ENCODE data around the gene ANTXRL. TPM values are rescaled to one million over a fixed set of nuclear protein-coding genes. Genes with fewer than 3 reads are reported as not detected.
"Not testable (repeated sequence)": the region's sequence is repeated elsewhere in the genome, so short reads cannot be mapped to it uniquely, and the experiment has no call there.

ANTXRL gene
- total RNA-seq, 4 donors from 2014 or later: not detected

DNA sequence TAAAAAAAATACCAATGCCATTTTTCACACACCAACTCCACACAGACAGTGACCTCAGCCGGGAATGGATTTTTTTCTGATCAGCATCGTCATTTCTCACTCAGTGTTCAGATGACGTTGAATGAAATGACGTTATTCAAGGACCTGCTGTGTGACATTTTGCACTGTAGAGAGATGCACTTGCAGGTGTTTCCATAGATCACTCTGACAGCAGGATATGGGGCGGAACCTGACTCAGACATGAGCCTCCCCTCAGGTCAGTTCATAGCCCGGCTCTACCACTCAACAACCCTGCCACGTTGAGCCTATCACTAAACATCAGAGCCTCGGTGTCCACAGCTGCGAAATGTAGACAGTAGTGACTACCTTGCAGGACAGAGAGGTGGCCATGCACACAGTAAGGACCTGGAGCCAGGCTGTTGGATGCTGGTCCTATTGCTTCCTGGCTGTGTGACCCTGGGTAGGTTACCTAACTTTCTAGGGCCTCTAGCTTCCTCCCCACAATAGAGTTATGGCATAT is 41.4 kb upstream of the ANTXRL start:
- TF ChIP-seq, protein P1, sequence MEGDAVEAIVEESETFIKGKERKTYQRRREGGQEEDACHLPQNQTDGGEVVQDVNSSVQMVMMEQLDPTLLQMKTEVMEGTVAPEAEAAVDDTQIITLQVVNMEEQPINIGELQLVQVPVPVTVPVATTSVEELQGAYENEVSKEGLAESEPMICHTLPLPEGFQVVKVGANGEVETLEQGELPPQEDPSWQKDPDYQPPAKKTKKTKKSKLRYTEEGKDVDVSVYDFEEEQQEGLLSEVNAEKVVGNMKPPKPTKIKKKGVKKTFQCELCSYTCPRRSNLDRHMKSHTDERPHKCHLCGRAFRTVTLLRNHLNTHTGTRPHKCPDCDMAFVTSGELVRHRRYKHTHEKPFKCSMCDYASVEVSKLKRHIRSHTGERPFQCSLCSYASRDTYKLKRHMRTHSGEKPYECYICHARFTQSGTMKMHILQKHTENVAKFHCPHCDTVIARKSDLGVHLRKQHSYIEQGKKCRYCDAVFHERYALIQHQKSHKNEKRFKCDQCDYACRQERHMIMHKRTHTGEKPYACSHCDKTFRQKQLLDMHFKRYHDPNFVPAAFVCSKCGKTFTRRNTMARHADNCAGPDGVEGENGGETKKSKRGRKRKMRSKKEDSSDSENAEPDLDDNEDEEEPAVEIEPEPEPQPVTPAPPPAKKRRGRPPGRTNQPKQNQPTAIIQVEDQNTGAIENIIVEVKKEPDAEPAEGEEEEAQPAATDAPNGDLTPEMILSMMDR (IDR thresholded peaks at IDR 0.05): no peak
- no peak for TF ChIP-seq POLR2A (IDR thresholded peaks at IDR 0.05)
- 86 to 87% methylated on average over 7 to 9 of the region's 9 CpGs for WGBS, 2 donors
- no peak overlapping the region for H3K4me3 ChIP-seq (ENCODE audit: low read depth, poor library complexity, severe bottlenecking)
- DNase-seq (ENCODE audit: low spot score in 2 of 2): peak in 1 of 2 donors; percentile 52
- intact Hi-C loops (cut with DNase I; ENCODE audit: low total_unique reads): no loop called here

DNA sequence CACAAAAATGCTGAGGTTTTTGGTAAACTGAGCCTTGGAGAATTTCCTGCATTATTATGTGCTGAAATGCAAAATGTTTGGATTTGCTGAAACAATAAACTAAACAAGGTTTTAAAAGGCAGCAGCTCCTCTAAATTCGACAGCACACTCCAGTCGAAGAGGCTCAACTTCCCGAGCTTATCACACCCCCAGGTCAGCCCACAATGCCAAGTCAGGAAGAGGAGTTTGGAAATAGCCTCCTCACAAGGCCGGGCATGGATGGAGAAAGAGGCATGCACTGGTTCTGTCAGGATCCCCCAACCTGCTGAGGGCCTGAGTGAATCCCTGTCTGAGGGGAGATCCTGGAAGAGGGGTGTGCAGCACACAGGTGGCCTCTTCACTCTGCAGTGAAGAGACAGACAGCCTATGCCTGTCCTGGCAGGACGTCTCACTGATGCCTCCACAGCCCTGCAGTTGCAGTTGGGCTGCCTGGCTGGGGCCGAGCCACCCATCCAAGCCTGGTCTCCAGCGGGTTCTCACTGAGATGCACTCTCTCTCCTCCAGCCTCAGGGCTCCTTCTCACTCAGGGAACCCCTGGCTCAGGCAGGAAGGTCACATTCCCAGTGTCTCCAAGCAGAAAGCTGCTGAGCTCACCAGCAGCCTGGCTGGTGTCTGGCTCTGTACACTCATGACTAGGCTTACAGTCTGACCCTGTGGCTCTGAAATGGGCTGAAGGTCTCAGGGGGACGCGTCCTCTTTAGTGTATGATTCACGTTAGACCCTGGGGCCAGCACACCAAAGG is 40.2 kb upstream of the ANTXRL start:
- 78 to 84% methylated on average over 8 to 9 of the region's 10 CpGs for WGBS, 2 donors
- intact Hi-C loops (cut with DNase I; ENCODE audit: low total_unique reads); H3K4me3 ChIP-seq (ENCODE audit: low read depth, poor library complexity, severe bottlenecking): not testable (repeated sequence)
- DNase-seq (ENCODE audit: low spot score in 2 of 2): peak in 1 of 2 donors; percentile 71

DNA sequence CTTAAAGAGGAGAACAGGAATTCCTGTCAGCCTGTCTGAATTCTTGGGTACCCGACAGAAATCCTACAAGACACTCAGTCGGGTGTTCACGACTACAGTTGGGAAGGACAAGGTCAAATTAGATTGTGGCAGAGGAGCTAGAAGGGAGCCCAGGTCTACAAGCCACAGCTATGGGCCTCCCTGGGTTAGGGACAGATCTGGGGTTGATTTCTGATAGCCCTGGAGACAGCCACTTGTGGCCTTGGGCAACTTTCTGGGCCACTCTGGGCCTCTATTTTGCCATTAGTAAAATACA is 39.7 kb upstream of the ANTXRL start:
- WGBS, 2 donors: 85 to 93% methylated on average over 3 of the region's 3 CpGs
- intact Hi-C loops (cut with DNase I; ENCODE audit: low total_unique reads): no loop called here
- no peak for DNase-seq (ENCODE audit: low spot score in 2 of 2)
- no peak for TF ChIP-seq POLR2A (IDR thresholded peaks at IDR 0.05)
- TF ChIP-seq, protein P1 (IDR thresholded peaks at IDR 0.05): no peak
- no peak overlapping the region for H3K4me3 ChIP-seq (ENCODE audit: low read depth, poor library complexity, severe bottlenecking)

DNA sequence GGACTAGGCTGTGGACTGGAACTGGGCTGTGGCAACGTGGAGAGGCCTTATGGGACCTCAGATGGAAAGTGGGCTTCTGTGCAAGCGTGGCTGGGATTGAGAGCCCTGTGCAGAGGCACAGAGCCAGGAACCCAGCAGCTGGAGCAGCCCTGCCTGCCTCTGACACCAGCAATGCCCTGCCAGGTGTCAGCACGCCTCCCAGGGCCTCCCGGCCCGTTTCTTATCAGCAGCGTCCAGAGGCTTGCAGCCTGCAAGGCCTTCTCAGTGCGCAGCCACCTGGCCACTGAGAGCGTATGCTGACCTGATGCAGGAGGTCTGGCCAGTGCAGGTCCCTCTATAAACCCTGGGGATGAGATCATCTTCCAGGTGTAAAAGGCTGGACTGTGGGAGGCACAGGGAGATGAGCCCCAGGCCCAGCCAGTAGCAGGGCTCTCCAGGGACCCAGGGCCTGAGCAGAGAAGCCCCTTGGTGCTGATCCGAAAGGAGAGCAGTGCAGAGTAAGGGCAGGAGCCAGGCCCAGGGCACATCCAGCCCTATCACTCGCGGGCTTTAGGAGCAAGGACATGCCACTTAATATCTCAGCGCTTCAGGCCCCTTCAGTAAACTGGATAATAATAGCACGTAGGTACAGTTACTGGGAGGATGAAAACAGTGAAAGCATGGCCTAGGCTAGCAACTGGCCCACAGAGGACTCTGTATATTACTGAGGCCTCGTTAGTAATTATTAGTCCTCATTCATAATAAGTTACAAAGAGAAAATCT is 38.8 kb upstream of the ANTXRL start:
- no peak overlapping the region for H3K4me3 ChIP-seq (ENCODE audit: low read depth, poor library complexity, severe bottlenecking)
- TF ChIP-seq, protein P1 (IDR thresholded peaks at IDR 0.05): no peak
- TF ChIP-seq POLR2A (IDR thresholded peaks at IDR 0.05): no peak
- intact Hi-C loops (cut with DNase I; ENCODE audit: low total_unique reads): no loop called here
- WGBS, 2 donors: 74 to 82% methylated on average over 12 to 14 of the region's 14 CpGs
- DNase-seq (ENCODE audit: low spot score in 2 of 2): peak in 1 of 2 donors; percentile 72

DNA sequence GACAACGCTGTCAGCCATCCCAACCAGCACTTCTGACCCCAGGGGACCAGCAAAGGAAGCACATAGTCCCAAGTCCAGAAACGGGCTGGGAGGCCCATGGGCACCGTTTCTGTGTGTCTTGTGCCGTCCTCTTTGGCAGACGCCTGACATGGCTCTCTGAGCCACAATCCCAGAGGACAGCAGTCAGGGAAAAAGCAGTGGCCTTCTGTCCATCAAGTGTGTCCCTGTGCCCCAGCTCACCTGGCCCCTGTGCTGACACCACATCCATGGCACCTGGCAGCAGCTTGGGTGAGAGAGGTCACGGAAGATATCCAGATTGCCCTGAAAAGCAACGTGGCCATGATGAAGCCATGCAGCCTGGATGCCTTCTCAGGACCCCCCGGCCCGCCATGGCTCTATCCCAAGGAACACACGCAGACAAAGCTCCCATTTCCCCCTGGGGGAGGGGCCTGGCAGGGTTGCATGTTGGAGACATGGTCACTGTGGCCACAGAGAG is 38.1 kb upstream of the ANTXRL start:
- DNase-seq (ENCODE audit: low spot score in 2 of 2): peak in 1 of 2 donors; percentile 78
- WGBS, 2 donors: 69 to 73% methylated on average over 10 of the region's 10 CpGs
- intact Hi-C loops (cut with DNase I; ENCODE audit: low total_unique reads): no loop called here
- H3K4me3 ChIP-seq (ENCODE audit: low read depth, poor library complexity, severe bottlenecking): no peak overlapping the region
- TF ChIP-seq, protein P1 (IDR thresholded peaks at IDR 0.05): no peak

DNA sequence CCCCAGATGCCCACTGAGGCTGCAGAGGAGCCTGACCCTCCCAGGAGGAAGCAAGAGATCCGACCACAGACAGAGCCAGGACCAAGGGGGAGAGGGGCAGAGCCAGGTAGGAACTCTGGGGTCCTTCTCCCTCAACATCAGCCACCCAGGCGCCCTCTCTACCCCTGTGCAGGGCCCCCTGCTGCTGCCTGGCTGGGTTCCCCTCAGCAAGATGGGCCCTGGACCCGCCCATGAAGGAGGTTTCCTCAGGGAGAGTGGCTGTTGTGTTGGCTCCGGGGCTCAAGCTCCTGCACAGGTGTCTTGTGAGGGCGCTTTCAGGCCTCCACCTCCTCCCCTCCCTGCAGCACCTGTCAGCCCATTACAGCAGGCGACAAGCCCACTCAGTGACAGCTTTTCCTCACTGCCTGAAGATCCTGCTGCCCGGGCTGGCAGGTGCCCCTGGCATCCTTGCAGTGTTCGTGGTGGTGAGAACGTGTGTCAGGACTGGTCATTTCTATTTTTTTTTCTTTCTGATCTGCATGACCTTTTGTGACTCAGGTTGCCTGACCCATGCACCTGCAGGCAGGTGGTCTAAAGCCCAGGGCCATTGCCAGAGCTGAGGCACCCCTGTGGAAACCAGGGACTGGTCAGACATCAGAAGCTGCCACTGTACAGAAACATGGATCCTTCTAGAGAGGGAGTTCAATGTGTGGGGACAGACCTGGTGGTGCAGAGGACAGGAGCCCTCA is 37.0 kb upstream of the ANTXRL start:
- 85 to 89% methylated on average over 6 to 8 of the region's 9 CpGs for WGBS, 2 donors
- H3K4me3 ChIP-seq (ENCODE audit: low read depth, poor library complexity, severe bottlenecking); intact Hi-C loops (cut with DNase I; ENCODE audit: low total_unique reads): not testable (repeated sequence)
- peak; percentile 7 to 45 for DNase-seq (ENCODE audit: low spot score in 2 of 2)

Data from lower leg skin (tissue), 4 donors.